HL-60/S4 (cell line): ENCODE measurements around the gene GAD2.

Experiments
- in situ Hi-C: fragments of 300-500 bp; cut with MboI; formaldehyde crosslinking; loops from 2 replicates; pipeline ENCODE4 v1.14.3; 2022; ENCODE audit warnings: low sequenced_read_pairs

Gene GAD2

DNA sequence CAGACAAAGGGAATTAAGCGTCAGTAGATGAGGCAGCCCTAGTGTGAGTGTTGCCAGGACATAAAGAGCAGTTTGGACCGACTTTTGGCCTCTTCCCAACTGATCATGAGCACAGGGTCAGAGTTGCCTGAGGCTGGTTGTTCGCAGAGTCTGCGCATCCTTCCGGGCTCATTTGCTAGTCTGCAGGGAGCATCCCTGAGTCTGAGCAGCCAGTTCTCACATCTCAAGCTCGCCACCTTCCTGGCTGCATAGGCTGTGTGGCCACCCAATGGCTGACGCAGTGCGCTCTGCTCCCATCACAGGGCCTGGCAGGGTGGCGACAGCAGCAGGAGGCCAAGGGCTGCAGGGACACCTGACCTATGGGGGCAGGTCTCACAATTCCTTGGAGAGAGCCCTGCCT, 5.0 kb downstream of the GAD2 start:
- in situ Hi-C loops: no loop called here

DNA sequence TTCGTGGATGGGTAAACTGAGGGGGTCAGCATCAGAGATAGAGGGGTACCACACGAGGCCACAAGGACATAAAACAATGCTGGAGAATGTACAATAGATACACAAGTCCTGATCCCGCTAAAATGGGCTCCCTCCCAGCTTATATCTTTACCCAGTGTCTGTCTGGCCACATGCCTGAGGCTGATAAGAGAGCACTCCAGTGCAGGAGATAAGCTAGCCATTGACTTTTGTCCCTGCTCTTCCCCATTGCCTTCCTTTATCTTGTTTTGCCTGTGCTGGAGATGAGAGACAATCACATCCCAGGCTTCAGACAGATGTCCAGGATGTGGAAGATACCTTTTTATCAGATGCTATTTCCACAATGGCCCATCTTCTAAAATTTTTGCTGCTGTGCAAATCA, 6.0 kb downstream of the GAD2 start:
- in situ Hi-C loops: no loop called here

DNA sequence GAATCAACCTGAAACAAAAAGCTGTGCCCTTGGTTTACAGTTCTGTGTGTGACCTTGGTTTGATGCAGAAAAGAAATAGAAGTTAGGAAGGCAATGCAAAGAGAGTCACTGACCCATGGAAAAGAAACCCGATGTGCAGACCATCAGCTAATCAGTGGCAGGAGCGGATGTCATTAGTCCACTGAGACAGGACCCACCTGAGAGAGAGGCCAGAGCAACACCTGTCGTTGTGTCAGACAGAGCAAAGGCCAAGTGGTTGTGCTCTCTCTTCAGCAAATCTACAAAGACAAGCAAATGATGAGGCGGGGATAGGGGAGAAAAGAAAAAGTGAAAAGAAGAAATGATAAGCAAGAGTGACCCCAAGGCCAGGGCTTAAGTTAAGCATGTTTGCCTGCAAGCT, 8.7 kb downstream of the GAD2 start:
- in situ Hi-C loops: no loop called here

DNA sequence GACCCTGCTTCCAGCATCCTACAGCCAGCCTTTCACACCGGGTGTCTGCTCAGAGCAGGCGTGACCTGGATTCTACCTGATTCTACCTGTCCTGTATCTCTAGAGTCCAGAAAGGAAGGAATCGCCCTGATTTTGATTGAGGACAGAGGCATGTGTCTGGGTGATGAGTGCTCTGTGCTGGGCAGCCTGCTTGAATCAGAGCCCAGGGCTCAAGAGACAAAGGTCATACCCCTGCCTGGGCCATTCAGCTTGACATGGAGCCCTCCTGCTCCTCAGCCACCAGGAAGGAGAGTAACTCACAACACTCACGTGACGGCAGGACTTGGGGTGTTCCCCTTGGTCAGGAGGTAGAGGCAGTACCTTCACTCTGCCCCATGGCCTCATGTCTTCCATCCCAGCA, 11.2 kb downstream of the GAD2 start:
- in situ Hi-C loops: no loop called here

DNA sequence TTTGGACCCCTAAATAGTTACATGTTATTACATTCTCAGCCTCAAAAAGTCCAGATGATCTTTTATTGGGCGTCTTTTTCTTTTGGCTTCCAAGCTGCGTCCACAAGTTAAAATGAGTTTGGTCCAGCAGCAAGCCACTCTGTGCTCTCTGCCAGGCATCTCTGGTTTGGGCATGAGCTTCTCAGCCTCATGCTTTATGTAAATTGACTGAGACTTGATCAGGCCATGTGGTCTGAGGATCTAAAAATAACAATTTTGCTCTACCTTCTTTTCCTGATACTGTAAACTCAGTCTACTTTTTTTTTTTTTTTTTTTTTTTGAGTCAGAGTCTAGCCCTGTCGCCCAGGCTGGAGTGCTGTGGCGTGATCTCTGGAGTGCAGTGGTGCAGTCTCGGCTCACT, 15.6 kb downstream of the GAD2 start:
- in situ Hi-C loops: no loop called here

DNA sequence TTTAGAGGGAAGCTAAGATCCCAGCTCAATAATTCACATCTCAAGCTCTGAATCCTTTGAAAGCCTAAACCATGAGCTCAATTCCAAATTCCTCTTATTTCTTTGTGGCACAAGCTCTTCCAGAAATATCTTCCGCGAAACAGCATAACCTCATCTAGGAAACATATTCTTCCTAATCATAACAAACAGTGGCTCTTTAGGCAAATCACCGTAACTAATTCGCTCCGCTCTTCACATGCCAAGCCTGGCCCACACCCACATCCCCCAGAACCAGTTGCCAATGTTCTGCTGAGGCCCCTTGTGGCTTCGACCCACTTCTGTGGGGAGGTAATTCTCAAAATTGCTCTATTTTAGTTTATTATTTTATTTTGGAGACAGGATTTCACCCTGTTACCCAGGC, 19.2 kb downstream of the GAD2 start:
- in situ Hi-C loops: no loop called here

DNA sequence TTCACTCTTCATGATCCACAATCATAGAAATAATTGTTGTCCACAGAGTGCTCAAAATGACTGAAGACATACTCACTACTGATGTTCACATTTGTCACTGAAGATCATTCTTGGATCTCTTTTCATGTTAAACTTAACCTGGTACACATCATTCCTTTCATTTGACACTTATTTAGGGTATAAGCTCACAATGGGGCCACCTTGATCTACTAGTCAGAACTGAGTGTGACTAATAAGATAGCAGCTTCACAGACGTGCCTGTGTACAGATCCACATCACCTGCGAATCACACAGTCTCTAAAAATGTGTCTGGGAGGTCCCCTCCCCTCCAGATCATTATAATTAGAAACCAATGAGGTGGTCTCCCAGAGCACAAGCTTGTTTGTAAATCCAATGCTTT, 21.8 kb downstream of the GAD2 start:
- in situ Hi-C loops: no loop called here

DNA sequence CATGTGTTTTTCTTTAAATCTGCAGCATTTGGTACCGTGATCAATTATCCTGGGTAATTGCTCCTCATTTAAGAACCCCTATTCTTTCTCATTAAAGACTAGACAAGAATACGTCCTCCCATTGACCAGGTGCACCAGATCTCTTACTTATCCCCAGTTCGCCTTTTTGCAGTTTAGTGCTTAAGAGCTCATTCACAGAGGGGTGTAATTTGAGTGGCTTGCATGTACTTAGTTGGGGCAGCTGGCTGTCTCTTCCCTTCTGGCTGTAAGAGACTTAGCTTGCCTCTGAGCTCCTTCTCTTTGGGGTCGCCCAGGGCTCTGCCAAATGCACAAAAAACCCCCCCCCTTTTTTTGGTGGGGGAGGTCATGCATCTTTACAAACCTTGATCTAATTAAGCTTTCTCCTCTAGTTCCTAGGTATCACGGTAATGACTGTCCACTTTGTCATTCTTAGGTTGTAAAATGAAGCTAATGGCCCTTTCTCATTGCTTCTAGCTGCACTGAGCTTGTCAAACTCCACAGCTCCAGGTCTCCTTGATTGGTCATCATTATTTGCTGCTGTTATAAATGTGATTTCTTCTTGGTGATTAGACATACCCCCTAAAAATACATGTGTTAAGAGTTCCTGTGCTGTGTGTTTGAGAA, 26.3 kb downstream of the GAD2 start:
- in situ Hi-C loops: no loop called here

DNA sequence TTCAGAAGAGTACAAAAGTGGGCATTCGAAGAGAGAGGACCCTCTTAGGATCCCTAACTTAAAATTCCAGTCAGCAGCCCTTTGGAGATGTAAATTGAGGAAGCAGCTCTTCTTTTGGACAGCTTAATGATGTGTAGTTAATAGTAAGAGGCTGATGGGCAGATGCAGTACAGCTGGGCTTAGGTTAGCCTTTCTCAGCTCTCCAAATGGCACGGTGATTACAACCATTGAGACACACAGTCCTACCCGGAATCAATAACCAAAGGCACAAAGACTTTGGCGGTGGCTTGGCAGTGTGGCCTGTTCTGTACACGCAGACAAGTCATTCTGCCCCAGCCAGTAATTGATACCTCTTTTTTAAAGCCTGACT, 26.8 kb downstream of the GAD2 start:
- in situ Hi-C loops: no loop called here

DNA sequence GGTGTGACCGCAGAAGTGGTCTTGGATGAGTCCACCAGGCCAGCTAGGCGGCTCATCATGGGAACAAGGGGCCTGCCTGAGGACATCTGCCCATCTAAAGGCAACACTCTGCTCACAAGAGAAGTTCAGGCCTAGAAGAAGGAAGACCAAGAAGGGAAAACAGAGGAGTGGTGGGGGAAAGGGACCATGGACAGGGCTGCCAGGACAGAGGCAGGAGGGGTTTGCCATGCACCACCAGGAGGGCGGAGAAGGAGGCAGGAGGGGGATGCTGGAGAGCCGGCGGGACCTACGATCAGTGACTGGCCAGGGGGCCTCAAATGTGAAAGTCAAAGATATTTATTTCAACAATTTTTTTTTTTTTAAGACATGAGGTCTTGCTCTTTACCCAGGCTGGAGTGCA, 33.1 kb downstream of the GAD2 start:
- in situ Hi-C loops: no loop called here

DNA sequence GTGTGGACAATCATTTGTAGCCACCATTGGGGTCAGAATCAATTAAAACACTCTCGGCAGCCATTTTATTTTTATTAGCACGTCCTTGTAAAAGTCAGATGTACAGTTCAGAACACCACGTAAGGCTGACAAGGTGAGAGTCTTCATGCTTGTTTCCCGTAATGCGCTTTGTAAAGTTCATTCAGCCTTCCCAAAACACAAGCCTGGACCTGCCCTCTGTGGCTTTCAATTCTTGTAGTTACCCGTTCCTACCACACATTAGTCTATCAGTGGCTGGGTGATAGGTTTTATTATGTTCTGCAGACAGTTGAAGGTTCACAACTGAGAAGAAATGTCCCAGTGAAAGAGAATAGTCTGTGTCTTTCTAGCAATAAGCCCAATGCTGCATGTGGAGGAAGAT, 35.4 kb downstream of the GAD2 start:
- in situ Hi-C loops: no loop called here

DNA sequence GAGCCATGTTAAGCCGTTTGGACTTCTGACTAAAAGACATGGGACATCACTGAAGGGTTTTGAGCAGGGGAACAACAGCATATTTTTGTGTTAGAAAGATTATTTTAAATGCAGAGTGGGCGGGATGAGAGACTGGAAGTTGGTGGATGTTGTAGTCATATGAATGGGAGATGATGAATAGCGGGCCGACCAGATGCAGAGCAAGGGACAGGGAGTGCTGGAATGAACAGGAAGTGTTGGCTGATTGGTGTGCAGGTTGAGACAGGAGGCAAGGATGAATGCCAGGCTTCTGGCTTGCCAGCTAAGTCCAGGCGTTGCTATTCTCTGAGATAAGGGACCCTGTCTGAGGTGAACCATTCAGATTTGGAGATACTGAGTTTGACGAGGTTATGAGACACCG, 38.0 kb downstream of the GAD2 start:
- in situ Hi-C loops: no loop called here

DNA sequence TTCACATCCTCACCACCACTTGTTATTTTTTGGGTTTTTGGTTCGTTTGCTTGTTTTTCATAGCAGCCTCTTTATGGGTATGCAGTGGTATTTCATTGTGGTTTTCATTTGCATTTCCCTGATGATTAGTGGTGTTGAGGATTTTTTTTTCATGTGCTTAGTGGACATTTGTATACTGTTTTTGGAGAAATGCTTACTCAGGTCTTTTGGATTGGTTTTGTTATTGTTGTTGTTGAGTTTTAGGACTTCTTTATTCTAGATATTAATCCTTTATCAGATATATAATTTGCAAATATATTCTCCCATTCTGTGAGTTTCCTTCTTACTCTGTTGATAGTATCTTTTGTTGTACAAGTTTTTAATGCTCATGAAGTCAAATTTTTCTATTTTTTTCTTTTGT, 42.8 kb downstream of the GAD2 start:
- in situ Hi-C loops: no loop called here

DNA sequence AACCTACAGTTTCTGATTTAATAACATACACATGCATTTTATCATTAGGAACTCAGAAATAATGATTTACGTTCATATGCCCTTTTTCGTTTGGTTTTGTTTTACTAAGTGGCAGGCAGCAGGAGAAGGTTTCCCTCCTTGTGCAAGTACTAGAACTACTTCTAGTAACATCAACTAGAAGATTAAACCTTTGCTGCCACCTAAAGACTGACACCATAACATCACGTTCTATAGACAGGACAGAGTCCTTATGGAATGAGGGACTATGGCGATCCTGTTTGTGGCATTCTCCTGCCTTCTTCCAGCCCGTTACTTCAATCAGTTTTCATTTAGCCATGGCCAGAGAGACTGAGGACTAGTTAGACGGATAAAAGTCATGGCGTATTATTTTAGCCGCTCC, 53.2 kb downstream of the GAD2 start:
- in situ Hi-C loops: no loop called here

DNA sequence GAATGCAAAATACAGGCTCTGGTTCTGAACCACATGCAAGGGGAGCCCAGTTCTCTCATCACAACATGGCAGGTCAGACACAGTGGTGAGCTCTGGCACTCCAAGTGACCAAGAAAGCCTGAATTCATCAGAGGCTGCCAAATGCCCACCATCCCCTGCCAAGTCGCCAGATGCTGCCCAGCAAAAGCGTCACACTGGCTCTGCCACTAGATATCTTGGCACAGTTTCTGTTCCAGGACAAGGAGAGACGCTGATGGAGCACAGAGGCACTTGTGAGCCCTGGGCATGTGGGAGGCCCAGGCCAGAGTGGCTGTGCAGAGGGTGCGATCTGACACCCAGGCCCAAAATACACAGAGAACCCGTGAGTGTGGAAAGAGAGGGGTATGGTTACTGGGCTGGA, 57.8 kb downstream of the GAD2 start:
- in situ Hi-C loops: no loop called here

DNA sequence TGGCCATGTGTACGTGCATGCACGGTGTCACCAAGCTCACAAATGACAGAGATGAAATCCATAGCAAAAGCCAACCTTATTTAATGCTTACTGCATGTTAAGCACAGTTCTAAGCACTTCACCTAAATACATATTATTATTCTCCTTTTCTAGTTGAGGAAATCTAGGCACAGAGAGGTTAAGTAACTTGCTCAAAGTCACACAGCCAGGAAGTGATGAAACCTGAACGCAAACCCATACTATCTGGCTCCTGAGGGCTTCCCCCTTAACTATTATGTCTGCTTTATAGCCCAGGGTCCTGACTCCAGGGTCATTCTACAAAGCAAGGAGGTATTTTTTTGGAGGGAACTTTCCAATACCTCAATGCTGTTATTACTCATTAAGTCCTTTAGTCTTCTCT, 61.7 kb downstream of the GAD2 start:
- in situ Hi-C loops: no loop called here

DNA sequence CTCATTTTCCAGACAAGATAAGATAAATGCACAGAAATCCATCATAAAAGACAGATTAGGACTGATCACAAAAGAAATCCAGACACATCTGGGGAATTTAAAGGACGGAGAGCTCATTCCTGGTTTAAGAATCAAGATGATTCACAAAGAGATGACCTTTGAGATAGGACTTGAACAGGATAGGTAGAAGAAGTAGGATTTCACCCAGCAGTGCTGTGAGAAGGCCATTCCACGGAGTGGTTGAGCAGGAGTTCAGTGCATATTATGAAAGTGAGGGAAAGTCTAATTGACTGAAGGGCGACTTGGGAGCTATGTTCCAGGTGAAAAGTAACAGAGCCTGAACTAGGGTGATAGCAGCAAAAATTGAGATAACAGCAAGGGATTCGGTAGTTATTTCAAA, 73.7 kb downstream of the GAD2 start:
- in situ Hi-C loops: no loop called here

DNA sequence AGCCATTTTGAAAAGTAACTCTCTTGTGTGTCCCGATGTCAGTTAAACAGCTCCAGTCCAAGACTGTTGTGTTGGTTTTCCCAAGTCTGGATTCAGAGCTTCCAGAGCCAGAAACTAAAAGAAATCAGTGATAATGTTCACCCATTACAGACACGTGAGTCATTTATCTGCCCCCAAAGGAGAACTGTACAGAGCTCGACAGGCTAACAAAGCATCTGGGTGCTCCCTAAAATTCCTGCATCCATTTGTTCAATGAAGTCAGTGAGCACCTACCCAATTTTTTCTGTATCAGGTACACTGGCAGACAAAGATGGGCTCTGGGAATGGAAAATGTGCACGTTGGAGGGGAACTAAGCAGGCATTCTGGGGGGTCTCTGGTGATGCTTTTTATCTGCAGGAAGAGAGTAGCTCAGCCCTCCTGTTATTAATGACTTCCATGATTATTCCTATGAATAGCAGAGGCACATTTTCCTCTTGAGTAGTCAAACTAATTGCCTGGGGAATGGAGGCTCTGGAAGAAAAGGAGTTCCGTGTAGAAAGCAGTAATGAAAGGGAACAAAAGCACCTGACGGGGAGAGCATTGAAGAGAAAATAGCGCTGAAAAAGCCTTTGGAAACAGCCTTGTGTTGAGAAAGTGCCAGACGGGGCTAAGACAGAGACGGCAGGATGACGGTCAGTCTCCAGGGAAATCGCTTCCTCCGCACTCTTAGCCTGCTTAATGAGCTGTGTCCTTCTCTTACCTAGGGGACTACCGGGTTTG, 75.3 kb downstream of the GAD2 start:
- in situ Hi-C loops: no loop called here

DNA sequence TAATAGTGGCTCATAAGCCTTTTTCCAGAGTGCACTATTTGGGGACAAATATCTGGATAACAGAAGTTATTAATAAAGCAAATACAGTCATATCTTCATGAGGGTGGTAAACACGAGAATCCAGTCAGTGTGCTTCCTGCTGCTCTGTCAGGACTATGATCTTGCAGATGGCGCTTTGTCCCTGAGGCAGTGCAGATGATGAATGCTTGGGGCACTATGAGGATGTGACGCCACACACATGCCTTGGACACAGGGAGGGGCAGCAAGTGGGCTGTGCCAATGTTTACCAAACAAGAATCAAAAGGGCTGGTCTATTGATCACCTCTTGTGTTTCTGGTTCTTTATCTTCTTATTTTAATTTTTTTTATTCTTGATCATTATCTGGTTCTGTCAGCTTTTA, 79.8 kb downstream of the GAD2 start:
- in situ Hi-C loops: no loop called here

DNA sequence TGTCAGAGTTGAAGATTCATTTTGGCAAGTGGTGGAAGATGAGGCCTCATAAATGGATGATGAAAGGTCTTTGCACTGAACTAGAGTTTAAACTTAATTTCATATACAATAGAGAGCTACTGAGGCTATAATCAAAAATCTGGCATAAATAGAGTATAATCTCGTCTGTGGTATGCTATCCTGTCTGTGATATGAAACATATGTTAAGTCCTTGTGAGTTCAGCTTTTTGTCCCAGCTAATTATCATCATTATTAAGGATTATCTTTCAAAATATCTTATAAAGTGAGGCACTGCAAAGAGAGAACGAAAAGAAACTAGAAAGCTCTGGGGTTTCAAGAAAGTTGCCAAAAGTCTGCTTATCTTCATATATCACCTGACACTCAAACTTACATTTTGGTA, 83.4 kb downstream of the GAD2 start:
- in situ Hi-C loops: no loop called here

DNA sequence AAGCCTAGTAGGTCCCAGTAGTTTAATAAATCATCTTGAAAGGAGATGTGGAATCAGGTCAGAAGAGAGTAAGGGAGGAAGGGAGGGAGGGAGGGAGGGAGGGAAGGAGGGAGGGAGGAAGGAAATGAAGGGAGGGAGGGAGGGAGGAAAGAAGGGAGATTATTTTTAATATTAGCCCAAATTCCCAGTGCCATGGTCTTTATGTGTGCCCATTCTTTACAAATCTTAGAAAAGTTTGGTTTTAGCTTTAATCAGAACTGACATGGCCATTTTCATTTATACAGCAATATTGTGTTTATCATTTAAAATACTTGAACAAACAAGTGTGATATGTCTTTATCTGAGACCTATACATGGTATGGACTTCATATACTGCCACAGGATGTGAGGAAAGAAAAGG, 86.8 kb downstream of the GAD2 start:
- in situ Hi-C loops: no loop called here

DNA sequence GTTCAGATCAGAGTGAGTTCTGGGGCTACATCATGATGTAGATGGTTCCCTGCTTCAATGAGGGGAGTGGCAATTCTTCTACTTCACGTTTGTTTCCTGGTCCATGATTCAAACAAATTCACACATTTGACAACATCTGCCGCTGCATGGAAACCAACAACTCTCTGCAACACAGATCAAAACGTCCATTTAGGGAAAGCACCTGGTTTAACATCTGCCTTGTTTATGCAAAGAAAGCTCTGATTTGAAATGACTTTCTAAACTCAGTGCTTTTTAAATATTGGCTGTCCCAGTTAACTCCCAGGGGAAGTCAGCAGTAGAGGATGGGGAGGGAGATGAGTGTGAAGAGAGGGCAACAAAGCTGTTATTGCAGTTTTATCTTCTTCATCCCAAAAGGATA, 93.8 kb downstream of the GAD2 start:
- in situ Hi-C loops: no loop called here

DNA sequence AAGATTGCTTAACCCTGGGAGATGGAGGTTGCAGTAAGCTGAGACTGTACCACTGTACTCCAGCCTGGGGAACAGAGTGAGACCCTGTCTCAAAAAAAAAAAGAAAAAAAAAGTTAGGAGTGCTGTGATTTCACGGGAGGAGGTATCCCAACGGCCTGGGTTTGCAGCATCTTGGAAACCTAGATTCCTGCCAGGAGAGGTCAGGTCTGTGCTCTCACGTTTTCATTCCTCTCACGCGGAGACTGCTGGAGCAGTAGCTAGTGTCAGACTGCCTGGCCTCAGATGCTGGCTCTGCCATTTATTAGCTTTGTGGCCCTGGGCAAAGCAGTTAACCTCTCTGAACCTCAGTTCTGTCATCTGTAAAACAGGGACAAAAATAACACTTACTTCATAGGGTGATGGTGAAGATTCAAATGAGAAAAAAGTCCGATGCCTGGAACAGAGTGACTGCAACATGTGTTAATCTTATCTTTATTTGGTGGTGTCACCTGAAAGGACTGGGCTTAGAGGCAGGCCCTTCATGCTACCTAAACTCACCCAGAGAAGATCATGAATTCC, 94.9 kb downstream of the GAD2 start:
- in situ Hi-C loops: no loop called here
